ENCODE results near the gene MYCBP2.

DNA sequence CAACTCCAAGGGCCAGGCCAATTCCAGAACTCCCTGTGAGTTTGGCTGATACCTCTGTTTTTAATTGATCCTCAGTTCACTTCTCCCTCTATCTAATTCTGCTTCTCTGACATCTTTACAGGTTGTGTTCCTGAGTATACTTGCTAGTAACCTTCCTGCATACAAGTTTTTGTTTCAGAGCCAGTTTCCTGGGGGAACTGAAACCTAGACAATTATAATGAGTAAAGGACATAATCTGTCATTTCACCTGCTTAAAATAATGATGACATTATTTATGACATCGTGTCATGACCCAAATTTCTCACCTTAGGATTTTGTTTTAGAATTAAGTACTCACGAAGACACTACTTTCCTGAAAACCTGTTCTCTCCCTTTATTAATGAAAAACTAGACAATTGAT is 12.5 kb upstream of the MYCBP2 start:
- TF ChIP-seq, protein P1, sequence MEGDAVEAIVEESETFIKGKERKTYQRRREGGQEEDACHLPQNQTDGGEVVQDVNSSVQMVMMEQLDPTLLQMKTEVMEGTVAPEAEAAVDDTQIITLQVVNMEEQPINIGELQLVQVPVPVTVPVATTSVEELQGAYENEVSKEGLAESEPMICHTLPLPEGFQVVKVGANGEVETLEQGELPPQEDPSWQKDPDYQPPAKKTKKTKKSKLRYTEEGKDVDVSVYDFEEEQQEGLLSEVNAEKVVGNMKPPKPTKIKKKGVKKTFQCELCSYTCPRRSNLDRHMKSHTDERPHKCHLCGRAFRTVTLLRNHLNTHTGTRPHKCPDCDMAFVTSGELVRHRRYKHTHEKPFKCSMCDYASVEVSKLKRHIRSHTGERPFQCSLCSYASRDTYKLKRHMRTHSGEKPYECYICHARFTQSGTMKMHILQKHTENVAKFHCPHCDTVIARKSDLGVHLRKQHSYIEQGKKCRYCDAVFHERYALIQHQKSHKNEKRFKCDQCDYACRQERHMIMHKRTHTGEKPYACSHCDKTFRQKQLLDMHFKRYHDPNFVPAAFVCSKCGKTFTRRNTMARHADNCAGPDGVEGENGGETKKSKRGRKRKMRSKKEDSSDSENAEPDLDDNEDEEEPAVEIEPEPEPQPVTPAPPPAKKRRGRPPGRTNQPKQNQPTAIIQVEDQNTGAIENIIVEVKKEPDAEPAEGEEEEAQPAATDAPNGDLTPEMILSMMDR (IDR thresholded peaks at IDR 0.05), result no peak
- TF ChIP-seq EP300 (IDR thresholded peaks at IDR 0.05) (no peak), POLR2A (IDR thresholded peaks at IDR 0.05) (no peak)
